B cell (primary cell): ENCODE measurements around the gene KCNH5. TPM values are rescaled to one million over a fixed set of nuclear protein-coding genes. Genes with fewer than 3 reads are reported as not detected.

Experiments used
- ATAC-seq: fragments of 200-7000 bp; cut with Tn5 transposase; one replicate; pipeline ENCODE4 v1.10.0; 2021; ENCODE audit warnings: low read depth, mild to moderate bottlenecking, moderate number of reproducible peaks, moderate library complexity
- CTCF ChIA-PET: fragments of 350-600 bp; sonication (Branson Sonifier 250); formaldehyde crosslinking; loops from one replicate; lab custom pipeline; 2021; ENCODE audit warnings: antibody characterized with exemption, inconsistent platforms; lab: Charles Lee
- POLR2A ChIA-PET: fragments of 350-600 bp; sonication (Branson Sonifier 250); formaldehyde crosslinking; loops from one replicate; lab custom pipeline; 2021; ENCODE audit warnings: antibody characterized with exemption; lab: Charles Lee
- DNase-seq: peaks from one replicate; pipeline ENCODE4 v3.0.0; 2013
- H2AFZ ChIP-seq: 2 replicates; pipeline ENCODE4 v1.6.1; 2012; ENCODE audit warnings: mild to moderate bottlenecking, low read depth, low read length; ENCODE audit not compliant: insufficient read depth, poor library complexity, severe bottlenecking
- H3K27ac ChIP-seq, 2 donors: 1 replicate in 1 of 2; 2 replicates in 1 of 2; pipeline ENCODE4 v1.5.1; 2012 to 2013; ENCODE audit warnings: low read length in 2 of 2, mild to moderate bottlenecking in 2 of 2, moderate library complexity in 1 of 2
- H3K27me3 ChIP-seq, 4 experiments: fragments of 200-600 bp in 1 of 4; sonication (generic) in 1 of 4; replicated peaks in 1 of 4; 1 replicate in 2 of 4; 2 replicates in 2 of 4; pipeline versions ENCODE4 v1.6.1 to v1.7.0; 2013 to 2016; ENCODE audit warnings: low read length in 3 of 4, mild to moderate bottlenecking in 2 of 4, mixed read lengths in 1 of 4, moderate library complexity in 1 of 4; ENCODE audit not compliant: insufficient read depth in 4 of 4, control insufficient read depth in 3 of 4; ENCODE audit errors: control extremely low read depth in 1 of 4
- H3K36me3 ChIP-seq, 2 experiments: replicated peaks in 1 of 2; 1 replicate in 1 of 2; 2 replicates in 1 of 2; pipeline versions ENCODE4 v1.6.1 to v1.7.1; 2013; ENCODE audit warnings: low read length in 1 of 2; ENCODE audit not compliant: insufficient read depth in 2 of 2, control insufficient read depth in 1 of 2; ENCODE audit errors: control extremely low read depth in 1 of 2, extremely low read depth in 1 of 2
- H3K4me1 ChIP-seq, 2 donors: fragments of 200-600 bp in 1 of 2; sonication (generic) in 1 of 2; 1 replicate in 1 of 2; 2 replicates in 1 of 2; pipeline versions ENCODE4 v1.5.1 to v1.6.1; 2013 to 2017; ENCODE audit warnings: low read length in 2 of 2; ENCODE audit not compliant: control insufficient read depth in 2 of 2, insufficient read depth in 2 of 2
- H3K4me2 ChIP-seq: replicated peaks from 2 replicates; pipeline ENCODE3; 2012; ENCODE audit warnings: mild to moderate bottlenecking, low read depth, low read length; ENCODE audit not compliant: poor library complexity, severe bottlenecking
- H3K4me3 ChIP-seq, 5 experiments: fragments of 200-600 bp in 1 of 5; sonication (generic) in 1 of 5; 1 replicate in 3 of 5; 2 replicates in 2 of 5; pipeline versions ENCODE4 v1.5.1 to v1.7.0; 2011 to 2016; ENCODE audit warnings: low read length in 4 of 5, mild to moderate bottlenecking in 4 of 5, low read depth in 2 of 5, control low read depth in 1 of 5, moderate library complexity in 1 of 5; ENCODE audit not compliant: insufficient read depth in 1 of 5; ENCODE audit errors: control extremely low read depth in 1 of 5, extremely low read depth in 1 of 5
- H3K79me2 ChIP-seq: fragments of 200-600 bp; sonication (generic); one replicate; pipeline ENCODE4 v1.6.0; 2016; ENCODE audit warnings: low read length; ENCODE audit not compliant: control insufficient read depth, insufficient read depth
- H3K9ac ChIP-seq: fragments of 200-600 bp; sonication (generic); 2 replicates; pipeline ENCODE4 v1.6.1; 2017; ENCODE audit warnings: mild to moderate bottlenecking, low read length, moderate library complexity
- H3K9me3 ChIP-seq, 3 donors: one replicate each; pipeline versions ENCODE4 v1.6.1 to v1.7.1; 2013; ENCODE audit warnings: low read length in 2 of 3; ENCODE audit not compliant: control insufficient read depth in 2 of 3, insufficient read depth in 1 of 3; ENCODE audit errors: control extremely low read depth in 1 of 3
- H4K20me1 ChIP-seq: 2 replicates; pipeline ENCODE4 v1.6.0; 2012; ENCODE audit warnings: mild to moderate bottlenecking, low read length; ENCODE audit not compliant: insufficient read depth, control insufficient read depth, poor library complexity, severe bottlenecking
- H3K27ac Mint-ChIP-seq: one replicate; pipeline ENCODE4 v1.8.0; 2021; ENCODE audit warnings: mixed read lengths
- H3K27me3 Mint-ChIP-seq: one replicate; pipeline ENCODE4 v1.8.0; 2021; ENCODE audit warnings: mixed read lengths
- H3K4me1 Mint-ChIP-seq: one replicate; pipeline ENCODE4 v1.8.0; 2021; ENCODE audit warnings: mixed read lengths
- H3K4me3 Mint-ChIP-seq: one replicate; pipeline ENCODE4 v1.8.0; 2021; ENCODE audit warnings: mixed read lengths
- H3K9me3 Mint-ChIP-seq: one replicate; pipeline ENCODE4 v1.8.0; 2022; ENCODE audit warnings: mixed read lengths; ENCODE audit not compliant: insufficient read depth
- CTCF ChIP-seq: fragments of 200-600 bp; IDR thresholded peaks from one replicate; pipeline ENCODE4 v1.8.0; 2022; ENCODE audit warnings: antibody characterized with exemption, mild to moderate bottlenecking
- EZH2 ChIP-seq: IDR thresholded peaks from 2 replicates; pipeline ENCODE4 v1.6.1; 2012; ENCODE audit warnings: borderline replicate concordance, low read depth, mild to moderate bottlenecking, moderate library complexity, low read length; ENCODE audit not compliant: insufficient read depth, poor library complexity, severe bottlenecking
- WGBS: methylation state at CpG from one replicate; pipeline ENCODE4 v1.1.5; 2013; ENCODE audit warnings: missing lambda C conversion rate; ENCODE audit not compliant: insufficient coverage; 5-methylcytosine and 5-hydroxymethylcytosine counted together
- intact Hi-C: fragments of 100-400 bp; cut with micrococcal nuclease; formaldehyde crosslinking; loops from one replicate; pipeline ENCODE4 v1.10.0; 2022
- polyA plus RNA-seq: library from polyadenylated mRNA; depleted of rRNA; stranded (reverse); fragments of >200 nt; gene quantifications from 2 replicates; pipeline ENCODE4 v1.2.3, GENCODE V29; 2012
- total RNA-seq, 2 donors: library from RNA; stranded (reverse); fragments of 120-200 nt in 1 of 2; gene quantifications; 1 replicate in 1 of 2; 2 replicates in 1 of 2; pipeline versions ENCODE4 v1.2.3 to v1.2.4, GENCODE V29; 2013 to 2022

The KCNH5 gene
- total and polyA plus RNA-seq, 2 donors (not counting 1 experiment from before 2014, with no cell fraction given): not detected

DNA sequence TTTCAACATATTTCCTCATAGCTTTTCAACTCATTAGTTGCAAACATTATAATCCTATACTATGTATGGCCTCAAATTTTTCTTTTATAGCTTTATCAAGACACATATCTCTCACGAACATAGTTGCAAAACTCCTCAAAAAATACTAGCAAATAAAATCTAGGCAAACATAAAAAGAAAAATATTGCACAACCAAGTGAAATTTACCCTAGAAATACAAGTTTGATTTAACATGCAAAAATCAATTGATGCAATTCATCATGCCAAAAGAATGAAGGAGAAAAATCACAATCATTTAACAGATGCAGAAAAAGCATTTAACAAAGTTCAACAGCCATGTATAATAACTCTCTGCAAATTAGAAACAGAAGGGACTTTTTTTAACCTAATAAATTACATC, 33.3 kb upstream of the KCNH5 start:
- no peak for TF ChIP-seq EZH2
- no peak for TF ChIP-seq CTCF
- DNase-seq (no peak), ATAC-seq (no peak)
- H3K36me3 ChIP-seq: no peaks in the 10 kb centered on the region
- H3K9me3 Mint-ChIP-seq: peaks cover 5% of the 10 kb centered on the region
- no peak overlapping the region for H3K4me3 Mint-ChIP-seq
- H2AFZ ChIP-seq: no peak overlapping the region
- H3K27me3 ChIP-seq: no peaks in the 10 kb centered on the region
- ChIA-PET CTCF (no interaction called here), POLR2A (no interaction called here)
- H4K20me1 ChIP-seq: no peaks in the 10 kb centered on the region
- H3K27ac Mint-ChIP-seq: no peak overlapping the region
- H3K9me3 ChIP-seq: no peaks in the 10 kb centered on the region
- no peak overlapping the region for H3K4me3 ChIP-seq
- H3K27ac ChIP-seq: no peak overlapping the region
- H3K9ac ChIP-seq: no peak overlapping the region
- H3K79me2 ChIP-seq: no peaks in the 10 kb centered on the region
- no peaks in the 10 kb centered on the region for H3K4me1 Mint-ChIP-seq
- 83% methylated on average over 1 of the region's 1 CpG for WGBS
- no peaks in the 10 kb centered on the region for H3K27me3 Mint-ChIP-seq
- intact Hi-C loops: no loop called here
- H3K4me2 ChIP-seq: no peak overlapping the region
- no peaks in the 10 kb centered on the region for H3K4me1 ChIP-seq

DNA sequence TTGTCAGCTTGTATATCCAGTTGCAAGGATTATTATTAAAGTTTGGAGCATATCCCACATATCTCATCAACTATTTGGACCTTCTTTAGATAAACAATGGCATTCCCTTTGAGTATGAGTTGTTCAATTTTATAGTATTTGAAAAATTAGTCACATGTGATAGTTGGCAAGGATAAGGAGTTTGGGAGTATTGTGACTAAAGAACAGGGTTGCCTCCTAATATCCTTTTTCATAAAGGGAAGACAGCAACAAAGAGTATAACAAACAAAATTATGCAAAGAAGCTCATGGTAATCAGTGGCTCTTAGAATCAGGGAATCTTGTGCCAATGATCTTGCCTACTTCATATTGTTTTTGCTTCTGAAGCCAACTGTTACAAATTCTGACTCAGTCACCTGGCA, 31.2 kb upstream of the KCNH5 start:
- intact Hi-C loops: no loop called here
- POLR2A ChIA-PET: no interaction called here
- Histone ChIP-seq H2AFZ (no peak overlapping the region), H3K4me2 (no peak overlapping the region), H3K27ac (no peak overlapping the region), H3K9me3 (peaks cover 0 to 7% (median 0%) of the 10 kb centered on the region in 3 donors), H4K20me1 (no peaks in the 10 kb centered on the region), H3K36me3 (no peaks in the 10 kb centered on the region), H3K79me2 (no peaks in the 10 kb centered on the region), H3K4me3 (no peak overlapping the region), H3K27me3 (no peaks in the 10 kb centered on the region), H3K9ac (no peak overlapping the region), H3K4me1 (no peaks in the 10 kb centered on the region)
- Mint-ChIP-seq H3K4me1 (no peaks in the 10 kb centered on the region), H3K27me3 (no peaks in the 10 kb centered on the region), H3K27ac (no peak overlapping the region), H3K9me3 (peaks cover 5% of the 10 kb centered on the region), H3K4me3 (no peak overlapping the region)
- ATAC-seq (no peak), DNase-seq (no peak)
- CTCF ChIA-PET: no interaction called here
- TF ChIP-seq CTCF: no peak
- no peak for TF ChIP-seq EZH2
